HG02970 (cell line): ENCODE data around the gene NOL9.
"Not testable (repeated sequence)": the region's sequence is repeated elsewhere in the genome, so short reads cannot be mapped to it uniquely, and the experiment has no call there.

ENCODE experiments used
- ATAC-seq: cut with Tn5 transposase; IDR thresholded peaks from one replicate; pipeline ENCODE4 v1.9.1; 2021; ENCODE audit warnings: mild to moderate bottlenecking, moderate library complexity, moderate number of reproducible peaks; ENCODE audit not compliant: unreplicated experiment, low FRiP score

The NOL9 gene

GRCh38 chr1:6574818-6575217 is 20.5 kb upstream of the NOL9 start:
- ATAC-seq = no peak

GRCh38 chr1:6574025-6574620 is 19.8 kb upstream of the NOL9 start:
- no peak for ATAC-seq

- no peak for ATAC-seq
These were observed 18.5 kb upstream of the NOL9 start for GRCh38 chr1:6572653-6573383.

GRCh38 chr1:6570987-6571386 is 16.7 kb upstream of the NOL9 start:
- ATAC-seq = no peak

GRCh38 chr1:6570100-6570499 is 15.8 kb upstream of the NOL9 start:
- no peak for ATAC-seq

- no peak for ATAC-seq
These were observed 14.7 kb upstream of the NOL9 start for GRCh38 chr1:6569033-6569432.

GRCh38 chr1:6560267-6560666 is 6.0 kb upstream of the NOL9 start:
- no peak for ATAC-seq

- not testable (repeated sequence) for ATAC-seq
These were observed 4.8 kb upstream of the NOL9 start for GRCh38 chr1:6559161-6559560.

GRCh38 chr1:6557597-6557996 is 3.3 kb upstream of the NOL9 start:
- ATAC-seq = no peak

- ATAC-seq = no peak
These were observed 830 bp upstream of the NOL9 start, which contains the start of gene TAS1R1 for GRCh38 chr1:6554907-6555778. Gene TAS1R1 (plus strand): TSS chr1:6555307. CDS start chr1:6555374, 67 bp downstream.

- ATAC-seq = no peak
These were observed 7.0 kb downstream of the NOL9 start for GRCh38 chr1:6547301-6547700.

GRCh38 chr1:6546326-6546725 is 8.0 kb downstream of the NOL9 start:
- no peak for ATAC-seq

- ATAC-seq = no peak
These were observed 8.8 kb downstream of the NOL9 start for GRCh38 chr1:6545276-6546112.

GRCh38 chr1:6544831-6545230 is 9.5 kb downstream of the NOL9 start:
- ATAC-seq = no peak

- no peak for ATAC-seq
These were observed 15.4 kb downstream of the NOL9 start for GRCh38 chr1:6538956-6539355.

- ATAC-seq = no peak
These were observed 18.0 kb downstream of the NOL9 start for GRCh38 chr1:6536291-6536690.

- ATAC-seq = no peak
These were observed 19.1 kb downstream of the NOL9 start for GRCh38 chr1:6535214-6535613.

GRCh38 chr1:6534248-6534822 is 20.0 kb downstream of the NOL9 start:
- no peak for ATAC-seq

GRCh38 chr1:6531996-6532395 is 22.3 kb downstream of the NOL9 start:
- no peak for ATAC-seq
